GM19025 (cell line): ENCODE measurements around the gene DNAJC15.

Source experiments
- ATAC-seq: cut with Tn5 transposase; IDR thresholded peaks from one replicate; pipeline ENCODE4 v1.9.1; 2021; ENCODE audit warnings: mild to moderate bottlenecking, low read depth, moderate library complexity; ENCODE audit not compliant: unreplicated experiment

DNAJC15 gene

GRCh38 chr13:43118521-43118920 is 95.1 kb downstream of the DNAJC15 start:
- ATAC-seq = no peak

GRCh38 chr13:43119206-43119605 is 95.8 kb downstream of the DNAJC15 start:
- no peak for ATAC-seq

GRCh38 chr13:43122791-43123190 is 99.4 kb downstream of the DNAJC15 start:
- ATAC-seq = no peak

DNA sequence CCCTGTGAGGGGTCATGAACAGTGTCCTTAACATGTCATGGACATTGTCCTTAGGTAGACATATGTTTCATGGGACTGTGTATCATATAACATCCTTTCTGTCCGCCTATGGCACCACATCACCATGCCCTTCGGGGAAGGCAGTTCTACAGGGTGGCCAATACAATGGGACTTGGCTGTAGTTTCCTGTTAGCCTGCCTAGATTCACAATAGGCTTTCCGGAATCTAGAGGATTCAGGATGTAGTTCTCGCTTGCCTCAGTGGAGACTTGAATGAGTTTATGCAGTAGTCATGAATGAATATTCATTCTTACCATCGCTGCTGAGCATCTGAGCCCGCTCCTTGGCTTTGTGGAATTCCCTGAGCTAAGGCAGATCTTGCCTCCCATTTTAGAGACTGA is 100.5 kb downstream of the DNAJC15 start:
- no peak for ATAC-seq

DNA sequence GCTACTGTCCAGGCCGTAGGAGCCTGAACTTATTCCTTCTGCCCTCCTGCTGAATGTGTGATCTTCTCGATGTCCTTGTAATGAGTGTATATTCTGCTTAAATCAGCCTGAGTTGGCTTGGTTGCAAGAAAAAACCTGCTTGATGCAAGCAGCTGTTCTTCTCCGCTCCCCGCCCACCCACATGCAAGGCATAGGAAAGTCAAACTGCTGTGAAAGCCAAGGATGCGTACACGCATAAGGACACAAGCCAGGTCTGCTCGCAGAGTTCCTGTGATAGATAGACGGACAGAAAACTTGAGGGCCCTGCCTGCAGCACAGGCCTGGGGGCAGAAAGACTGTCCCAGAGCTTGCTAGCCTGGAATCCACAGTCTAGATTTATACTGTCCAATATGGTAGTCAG is 101.1 kb downstream of the DNAJC15 start:
- ATAC-seq = no peak

- peak; percentile 39 for ATAC-seq
Measured at GRCh38 chr13:43126420-43126819, 103.0 kb downstream of the DNAJC15 start.

GRCh38 chr13:43127103-43127798 is 103.9 kb downstream of the DNAJC15 start:
- no peak for ATAC-seq

GRCh38 chr13:43127827-43128226 is 104.4 kb downstream of the DNAJC15 start:
- ATAC-seq = no peak

GRCh38 chr13:43128504-43128961 is 105.1 kb downstream of the DNAJC15 start:
- no peak for ATAC-seq

GRCh38 chr13:43129066-43129465 is 105.7 kb downstream of the DNAJC15 start:
- no peak for ATAC-seq

- no peak for ATAC-seq
Measured at GRCh38 chr13:43129511-43130110, 106.2 kb downstream of the DNAJC15 start.

GRCh38 chr13:43132257-43132656 is 108.9 kb downstream of the DNAJC15 start:
- ATAC-seq = no peak

- no peak for ATAC-seq
Measured at GRCh38 chr13:43132911-43133310, 109.5 kb downstream of the DNAJC15 start.

DNA sequence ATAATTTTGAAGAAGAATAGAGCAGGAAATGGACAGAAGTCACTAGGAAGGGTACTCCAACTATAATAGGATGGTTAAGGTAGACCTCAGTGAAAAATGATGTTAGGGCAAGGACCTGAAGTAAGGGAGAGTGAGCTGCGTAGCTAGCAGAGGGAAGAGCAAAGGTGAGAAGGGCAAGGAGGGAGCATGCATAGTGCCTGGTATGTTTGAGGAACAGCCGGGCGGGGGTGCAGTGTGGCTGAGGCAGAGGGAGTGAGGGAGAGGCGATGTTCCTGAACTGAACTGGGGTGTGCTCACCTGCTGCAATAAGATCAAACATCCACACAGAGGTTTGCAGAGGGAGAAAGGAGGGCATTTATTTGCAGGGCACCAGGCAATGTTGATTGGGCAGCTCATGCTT is 110.4 kb downstream of the DNAJC15 start:
- ATAC-seq = no peak

DNA sequence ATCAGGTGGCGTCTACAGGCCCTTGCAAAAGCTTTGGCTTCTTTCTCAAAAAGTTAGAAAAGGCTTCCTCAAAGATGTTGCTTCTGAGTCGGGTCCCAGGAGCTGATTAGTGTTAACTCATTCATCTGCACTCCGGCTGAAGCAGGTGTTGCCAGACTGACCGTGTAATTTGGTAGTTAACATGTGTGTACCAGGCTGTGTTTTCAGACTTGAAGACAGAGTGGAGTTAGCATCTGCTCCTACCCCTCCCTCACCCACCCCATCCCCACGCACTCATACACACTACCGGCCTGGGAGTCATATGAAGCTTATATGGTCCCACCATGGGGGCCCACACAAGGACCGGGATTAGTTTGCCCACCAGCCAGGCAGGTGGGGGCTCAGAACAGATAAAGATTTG is 111.5 kb downstream of the DNAJC15 start:
- no peak for ATAC-seq

DNA sequence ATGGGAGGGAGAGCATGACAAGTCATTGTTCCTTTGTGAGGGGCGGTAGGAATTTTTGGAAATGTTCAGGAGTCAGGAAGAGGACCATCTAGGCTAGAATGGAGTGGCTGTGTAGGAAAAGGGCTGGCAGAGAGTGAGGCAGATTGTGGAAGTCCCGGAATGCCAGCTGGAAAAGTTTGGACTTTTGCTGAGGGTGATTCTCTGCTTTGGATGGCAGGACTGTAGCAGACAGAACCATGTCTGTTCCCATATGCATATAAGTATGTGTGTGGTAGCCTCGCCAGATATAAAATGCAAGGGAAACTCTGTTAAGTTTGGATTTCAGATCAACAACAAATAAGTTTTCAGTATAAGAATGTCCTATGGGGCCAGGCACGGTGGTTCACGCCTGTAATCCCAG is 112.1 kb downstream of the DNAJC15 start:
- ATAC-seq = no peak

DNA sequence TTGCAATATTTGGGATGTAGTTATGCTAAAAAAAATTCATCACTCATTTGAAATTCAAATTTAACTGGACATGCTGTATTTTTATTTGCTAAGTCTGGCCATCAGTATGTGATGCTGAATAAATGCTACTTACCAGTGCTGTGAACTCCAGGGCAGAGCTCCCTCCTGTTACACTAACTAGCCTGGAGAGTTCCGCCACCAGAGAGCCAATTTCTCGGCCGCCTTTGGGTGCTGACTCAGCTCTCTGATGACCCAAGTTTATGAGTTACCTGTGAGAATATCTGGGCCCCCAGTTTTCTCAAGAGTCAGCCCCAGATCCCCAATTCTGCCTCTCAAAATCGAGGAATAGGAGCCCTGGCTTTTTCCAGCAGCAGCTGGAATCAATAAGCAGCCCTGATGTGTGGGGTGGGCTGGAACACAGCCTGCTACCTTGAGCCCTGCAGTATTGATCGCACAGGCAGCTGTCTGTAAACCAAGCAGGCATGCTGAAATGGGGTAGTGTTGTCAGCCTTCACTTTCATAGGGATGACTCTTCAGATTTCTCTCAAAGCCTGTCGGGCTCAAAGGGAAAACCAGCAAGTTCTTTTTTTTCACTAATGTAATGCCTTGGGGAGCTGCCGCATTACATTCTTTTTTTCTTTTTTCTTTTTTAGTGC is 113.7 kb downstream of the DNAJC15 start:
- ATAC-seq = no peak

GRCh38 chr13:43139211-43139610 is 115.8 kb downstream of the DNAJC15 start:
- no peak for ATAC-seq

GRCh38 chr13:43139921-43140320 is 116.5 kb downstream of the DNAJC15 start:
- ATAC-seq = no peak

- ATAC-seq = no peak
Measured at GRCh38 chr13:43140985-43141384, 117.6 kb downstream of the DNAJC15 start.

DNA sequence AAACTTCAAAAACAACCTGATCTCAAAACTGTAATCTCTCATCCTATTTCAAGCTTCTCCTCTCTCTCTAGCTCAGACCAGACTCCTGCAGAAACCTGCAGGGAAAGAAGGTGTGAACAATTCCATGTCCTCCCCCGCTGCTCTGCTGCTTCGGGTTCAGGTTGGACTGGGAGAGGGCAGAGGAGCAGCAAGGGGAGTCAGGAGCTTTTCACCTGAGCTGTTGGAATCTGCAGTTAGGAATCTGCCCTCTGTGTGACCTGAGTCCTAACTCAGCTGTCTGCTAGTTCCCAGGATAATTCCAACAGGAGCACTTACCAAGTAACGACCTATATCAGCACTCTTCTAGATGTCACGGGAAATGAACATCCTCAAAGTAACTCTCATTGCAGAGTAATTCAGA is 118.3 kb downstream of the DNAJC15 start:
- no peak for ATAC-seq

GRCh38 chr13:43143591-43143990 is 120.2 kb downstream of the DNAJC15 start:
- ATAC-seq = no peak
